Measurements from ENCODE around the gene CHST11.

Gene CHST11

DNA sequence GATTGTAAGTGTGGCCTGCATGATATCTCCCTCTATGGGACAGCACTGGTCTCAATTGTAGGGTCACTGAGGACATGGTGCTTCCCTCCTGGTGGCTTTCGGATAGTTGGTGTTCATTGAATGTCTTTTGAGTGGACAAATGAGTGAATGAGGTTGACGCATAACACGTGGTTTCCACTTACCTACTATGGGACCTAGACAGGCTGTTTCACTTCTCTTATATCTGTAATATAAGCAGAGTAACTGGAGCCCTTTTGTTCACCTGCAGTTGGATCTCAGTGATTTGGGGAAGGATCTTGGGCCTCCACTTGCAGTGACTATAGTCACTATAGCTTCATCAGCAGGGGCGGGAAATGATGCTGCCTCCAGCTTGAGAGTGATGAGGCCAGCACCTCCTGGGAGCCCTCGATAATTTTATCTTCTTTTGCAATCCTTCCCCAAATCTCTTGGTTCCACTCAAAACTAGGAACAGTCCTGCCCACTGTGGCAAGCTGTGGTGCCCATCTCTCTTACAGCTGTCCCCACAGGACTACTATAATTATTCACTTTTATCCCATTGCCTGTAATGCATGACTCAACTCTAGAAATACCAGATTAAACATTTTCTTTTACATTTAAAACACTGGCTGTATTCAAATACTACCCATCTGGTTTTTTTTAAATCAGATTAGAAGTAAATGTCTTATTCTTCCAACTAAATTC, 242.9 kb downstream of the CHST11 start:
- DNase-seq (ENCODE audit: low spot score): no peak

DNA sequence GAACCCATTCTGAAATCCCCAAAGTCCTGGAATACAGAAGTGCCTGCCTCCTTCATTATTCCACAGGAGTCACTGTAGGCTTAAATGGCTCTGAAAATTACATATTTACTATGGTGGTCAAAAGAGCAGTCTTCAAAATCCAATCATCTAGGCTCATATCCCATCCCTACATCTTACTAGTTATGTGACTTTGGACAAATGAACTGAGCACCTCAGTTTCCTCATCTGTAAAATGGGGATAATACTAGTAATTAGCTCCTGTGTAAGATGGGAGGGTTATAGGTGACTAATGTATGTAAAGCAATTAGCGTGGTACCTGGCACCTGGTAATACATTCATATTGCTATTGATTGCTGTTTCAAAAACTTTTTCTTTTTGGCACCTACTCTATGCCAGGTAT, 243.6 kb downstream of the CHST11 start:
- DNase-seq (ENCODE audit: low spot score): no peak

GRCh38 chr12:104701301-104701700, 244.6 kb downstream of the CHST11 start:
- DNase-seq (ENCODE audit: low spot score): no peak

- no peak for DNase-seq (ENCODE audit: low spot score)
These were observed 245.0 kb downstream of the CHST11 start for GRCh38 chr12:104701756-104702155.

GRCh38 chr12:104702565-104703139, 245.9 kb downstream of the CHST11 start:
- DNase-seq (ENCODE audit: low spot score): no peak

GRCh38 chr12:104703372-104703771, 246.6 kb downstream of the CHST11 start:
- DNase-seq (ENCODE audit: low spot score): no peak

DNA sequence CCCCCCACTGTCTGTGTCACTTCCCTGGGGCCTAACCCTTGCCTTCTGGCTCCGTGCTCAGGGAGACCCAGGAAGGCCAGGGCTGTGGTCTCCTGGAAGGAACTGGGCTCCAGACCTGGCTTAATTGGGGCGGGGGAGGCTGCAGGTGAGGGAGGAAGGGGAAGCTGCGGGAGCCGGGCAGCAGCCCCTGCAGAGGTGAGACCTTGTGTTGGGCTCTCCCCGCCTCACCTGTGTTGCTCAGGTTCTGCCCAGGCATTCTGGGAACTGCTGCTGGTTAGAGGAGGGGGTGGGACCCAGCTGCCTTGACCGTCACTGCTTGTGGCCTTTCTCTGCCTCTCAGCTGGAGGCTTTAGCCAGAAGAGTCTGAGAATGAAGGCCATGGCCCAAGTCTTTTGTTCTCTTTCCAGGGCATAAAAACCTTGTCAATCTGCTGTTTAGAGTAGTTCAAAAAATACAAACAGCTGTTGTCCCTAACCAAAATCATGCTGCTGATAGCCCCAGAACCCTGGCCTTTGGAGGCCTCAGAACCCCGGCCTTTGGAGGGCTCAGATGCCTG, 247.6 kb downstream of the CHST11 start:
- DNase-seq (ENCODE audit: low spot score): no peak

DNA sequence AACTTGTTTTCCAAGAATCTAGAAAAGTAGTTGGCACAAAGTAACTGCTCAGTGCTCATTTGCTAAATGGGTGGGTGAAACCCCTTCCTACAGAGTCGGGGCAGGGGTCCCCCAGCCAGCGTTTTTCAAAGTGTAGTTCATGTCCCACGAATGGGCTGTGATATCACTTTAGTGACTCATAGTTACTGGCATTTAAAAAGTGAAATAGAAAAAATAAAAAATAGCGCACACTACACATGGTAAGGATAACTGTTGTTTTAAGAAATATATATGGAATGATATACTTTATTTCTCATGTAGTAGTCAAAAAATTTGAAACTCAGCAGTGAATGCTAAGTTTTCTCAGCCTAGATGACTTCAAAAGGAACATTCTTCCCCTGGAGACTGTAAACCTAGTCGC, 250.4 kb downstream of the CHST11 start:
- no peak for DNase-seq (ENCODE audit: low spot score)

GRCh38 chr12:104707794-104708558, 251.2 kb downstream of the CHST11 start:
- DNase-seq (ENCODE audit: low spot score): no peak

DNA sequence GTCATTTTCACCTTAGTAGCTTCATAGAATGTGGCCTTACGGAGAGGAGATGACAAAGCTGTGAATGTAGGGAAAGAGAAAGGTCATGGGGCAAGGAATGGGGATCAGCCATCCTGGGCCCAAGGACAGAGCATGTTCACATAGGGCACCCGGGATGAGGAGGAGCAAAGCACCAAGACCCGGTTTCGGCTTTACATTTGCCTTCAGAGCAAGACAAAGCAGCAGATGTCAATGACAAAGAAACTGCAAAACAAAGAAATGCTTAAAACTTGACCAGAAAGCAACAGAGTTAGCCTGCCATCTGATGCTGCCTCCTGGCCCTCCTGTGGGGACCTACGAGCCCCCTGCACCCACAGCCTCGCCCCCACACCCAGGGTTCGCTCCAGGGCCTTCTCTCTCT, 252.1 kb downstream of the CHST11 start:
- DNase-seq (ENCODE audit: low spot score): no peak

DNA sequence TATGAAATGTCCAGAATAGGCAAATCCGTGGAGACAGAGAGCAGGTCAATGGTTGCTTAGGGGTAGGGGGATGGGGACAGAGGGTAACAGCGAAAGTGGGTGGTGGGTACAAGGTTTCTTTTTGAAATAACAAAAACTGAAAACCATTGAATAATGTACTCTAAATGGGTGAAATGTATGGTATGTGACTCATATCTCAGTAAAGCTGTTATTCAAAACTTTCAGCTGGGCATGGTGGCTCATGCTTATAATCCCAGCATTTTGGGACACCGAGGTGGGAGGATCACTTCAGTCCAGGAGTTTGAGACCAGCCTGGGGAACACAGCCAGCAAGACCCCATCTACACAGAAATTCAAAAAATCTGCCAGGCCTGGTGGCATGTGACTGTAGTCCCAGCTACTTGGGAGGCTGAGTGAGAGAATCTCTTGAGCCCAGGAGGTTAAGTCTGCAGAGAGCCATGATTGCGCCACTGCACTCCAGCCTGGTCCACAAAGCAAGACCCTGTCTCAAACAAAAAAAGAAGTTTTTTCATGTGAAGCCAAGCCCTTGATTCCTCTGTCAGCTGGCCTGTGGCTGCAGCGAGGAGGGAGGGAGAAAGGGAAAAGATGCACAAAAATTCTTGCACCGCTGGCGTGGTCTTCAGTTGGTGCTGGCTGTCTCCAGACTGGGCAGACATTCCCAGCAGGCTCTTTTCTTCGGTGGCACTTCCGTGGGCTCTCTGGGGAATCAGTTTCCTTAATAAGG, 253.1 kb downstream of the CHST11 start:
- no peak for DNase-seq (ENCODE audit: low spot score)

DNA sequence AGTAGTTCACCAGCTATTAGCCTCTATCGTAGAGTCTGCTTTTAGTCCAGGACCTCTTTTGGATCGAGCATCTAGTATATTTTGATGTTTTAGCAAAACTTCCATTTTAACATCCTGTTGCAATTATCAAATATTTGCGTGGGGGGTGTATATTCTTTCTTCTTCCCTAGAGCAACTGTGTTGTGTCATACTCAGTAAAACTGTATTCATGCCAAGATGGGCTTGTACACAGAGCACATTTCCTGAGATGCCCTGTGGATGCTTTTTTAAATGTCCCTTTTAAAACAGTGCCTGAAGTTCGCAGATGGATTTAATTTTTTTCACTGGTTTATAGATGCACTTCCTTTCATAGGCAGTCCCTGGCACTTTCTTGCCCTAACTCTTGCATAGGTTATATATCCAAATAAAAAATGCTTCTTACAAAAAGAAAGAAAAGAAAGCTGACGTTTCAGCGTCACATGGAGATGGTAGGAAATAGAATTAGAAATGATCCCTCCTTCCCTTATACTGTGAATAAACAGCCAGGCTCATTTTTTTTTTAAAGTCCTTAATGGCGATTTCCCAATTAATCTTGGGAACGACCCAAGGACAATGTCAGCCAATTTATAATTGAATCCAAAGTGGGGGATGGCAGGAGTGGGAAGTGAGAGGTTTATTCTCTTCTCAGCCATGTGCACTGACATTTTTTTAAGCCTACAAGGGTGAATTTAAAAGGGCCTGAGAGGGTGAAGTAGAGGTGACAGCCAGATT, 254.4 kb downstream of the CHST11 start:
- DNase-seq (ENCODE audit: low spot score): no peak

GRCh38 chr12:104712477-104712876, 255.7 kb downstream of the CHST11 start:
- DNase-seq (ENCODE audit: low spot score): no peak

GRCh38 chr12:104712968-104713367, 256.2 kb downstream of the CHST11 start:
- DNase-seq (ENCODE audit: low spot score): no peak

DNA sequence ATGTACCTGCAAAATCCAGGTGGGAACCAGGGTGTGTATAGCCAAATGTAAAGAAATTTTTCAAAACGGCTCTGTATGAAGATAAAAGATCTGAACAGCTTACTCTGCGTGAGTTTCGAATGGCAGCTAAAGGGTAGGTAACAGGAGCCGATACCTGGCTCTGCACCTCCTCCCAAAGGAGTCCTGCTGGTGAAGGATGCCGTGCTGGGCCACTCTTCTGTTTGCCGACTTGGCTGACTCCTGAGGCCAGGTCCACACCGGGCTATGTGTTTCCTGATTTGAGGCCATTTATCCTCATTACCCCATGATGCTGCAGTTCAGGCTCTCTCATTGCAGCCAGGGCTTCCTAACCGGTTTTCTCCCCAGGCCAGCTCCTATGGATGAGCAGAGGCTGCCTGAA, 256.7 kb downstream of the CHST11 start:
- no peak for DNase-seq (ENCODE audit: low spot score)

GRCh38 chr12:104714369-104714768, 257.6 kb downstream of the CHST11 start:
- DNase-seq (ENCODE audit: low spot score): no peak

GRCh38 chr12:104716172-104716571, 259.4 kb downstream of the CHST11 start:
- DNase-seq (ENCODE audit: low spot score): no peak

GRCh38 chr12:104718304-104718929, 261.7 kb downstream of the CHST11 start:
- DNase-seq (ENCODE audit: low spot score): no peak

DNA sequence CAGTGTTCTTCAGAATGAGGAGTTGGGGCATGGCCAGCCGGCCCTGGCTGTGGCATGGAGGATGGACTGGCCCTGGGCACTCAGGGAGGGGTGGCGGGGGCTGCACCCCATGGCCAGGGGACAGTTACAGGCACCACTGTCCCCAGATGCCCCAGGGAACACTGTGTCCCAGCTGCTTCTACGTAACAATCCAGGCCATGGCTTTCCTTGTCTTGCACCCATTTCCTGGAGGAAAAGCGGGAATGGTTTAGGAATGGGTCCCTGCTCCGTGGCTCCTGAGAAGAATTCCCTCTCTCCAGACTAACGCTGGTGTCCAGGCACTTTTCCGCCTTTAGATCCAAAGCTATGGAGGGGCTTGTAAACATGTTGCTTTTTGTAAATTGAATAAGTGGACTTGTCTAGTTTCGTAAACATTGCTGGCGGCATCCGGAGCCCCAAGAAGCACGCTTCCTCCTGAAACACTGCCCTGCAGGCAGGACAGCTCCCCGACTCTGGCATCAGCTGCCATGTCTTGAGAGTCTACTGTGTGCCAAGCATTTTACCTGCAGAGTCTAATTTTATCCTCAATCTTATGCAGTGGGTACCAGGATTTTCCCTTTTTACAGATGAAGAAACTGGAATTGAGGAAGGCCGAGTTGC, 263.1 kb downstream of the CHST11 start:
- DNase-seq (ENCODE audit: low spot score): no peak

DNA sequence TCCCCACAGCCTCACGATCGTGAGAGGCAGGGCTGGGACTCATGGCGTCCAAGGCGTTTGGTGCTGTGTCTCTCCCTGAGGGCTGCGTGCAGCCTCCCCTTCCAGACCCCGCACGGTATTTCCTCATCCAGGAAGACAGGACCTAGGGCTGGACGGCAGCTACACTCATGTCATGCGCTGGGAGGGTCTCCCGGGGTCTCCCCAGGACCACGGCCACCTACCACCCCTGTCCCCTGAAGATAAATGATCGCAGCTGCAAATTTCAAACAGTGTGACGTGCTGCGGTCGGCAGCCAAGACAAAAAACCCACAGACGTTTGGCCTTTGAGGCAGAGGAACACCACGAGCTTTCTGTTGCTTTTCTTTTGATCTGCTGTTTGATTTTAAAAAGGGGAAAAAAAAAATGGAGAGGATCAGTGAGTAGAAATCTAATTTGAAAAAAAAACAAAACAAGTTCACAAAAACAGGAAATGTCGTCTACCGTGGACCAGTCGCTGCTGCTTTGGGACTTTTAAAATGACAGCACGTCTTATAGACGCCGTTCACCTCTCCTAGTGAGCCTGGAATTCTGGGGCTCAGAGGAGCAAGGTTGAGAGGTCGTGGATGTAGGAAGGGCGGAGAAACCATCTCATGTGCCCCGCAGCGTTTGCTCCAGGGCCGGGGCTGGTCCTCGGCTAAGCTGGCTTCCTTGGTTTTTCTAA, 263.7 kb downstream of the CHST11 start:
- no peak for DNase-seq (ENCODE audit: low spot score)
